Measurements from ENCODE around the gene SLC6A20. TPM values are rescaled to one million over a fixed set of nuclear protein-coding genes. Genes with fewer than 3 reads are reported as not detected.
"Not testable (repeated sequence)": the region's sequence is repeated elsewhere in the genome, so short reads cannot be mapped to it uniquely, and the experiment has no call there.

The SLC6A20 gene
- total and polyA plus RNA-seq, 7 experiments from 2014 or later: not detected

- intact Hi-C loops (cut with micrococcal nuclease); H3K4me3 Mint-ChIP-seq; H3K9me3 ChIP-seq (ENCODE audit: control insufficient read depth in 2 of 3, low read length in 3 of 3); CTCF ChIA-PET; H3K9me3 Mint-ChIP-seq; H3K4me1 Mint-ChIP-seq; DNase-seq; H3K27me3 ChIP-seq (ENCODE audit: control insufficient read depth in 2 of 2, insufficient read depth in 2 of 2, low read length in 2 of 2); H3K4me1 ChIP-seq (ENCODE audit: control insufficient read depth in 2 of 2, insufficient read depth in 2 of 2, low read length in 2 of 2); H3K27me3 Mint-ChIP-seq; H3K4me3 ChIP-seq (ENCODE audit: low read length); H3K27ac ChIP-seq (ENCODE audit: low read depth, low read length); ATAC-seq; POLR2A ChIA-PET: not testable (repeated sequence)
- Mint-ChIP-seq H3K36me3 (peaks cover 4 to 20% (median 5%) of the 10 kb centered on the region in 5 donors), H3K27ac (peak overlapping the region in 5 of 9 donors; percentile 25 to 54 (median 33))
- H3K36me3 ChIP-seq (ENCODE audit: control insufficient read depth in 2 of 3, insufficient read depth in 3 of 3, low read length in 3 of 3): peaks cover 0 to 39% (median 6%) of the 10 kb centered on the region in 3 experiments
Measured at GRCh38 chr3:45749036-45749600, 47.2 kb downstream of the SLC6A20 start.

GRCh38 chr3:45748068-45748467 lies 48.3 kb downstream of the SLC6A20 start:
- Histone ChIP-seq H3K4me1 (ENCODE audit: control insufficient read depth in 2 of 2, insufficient read depth in 2 of 2, low read length in 2 of 2) (no peaks in the 10 kb centered on the region), H3K27ac (ENCODE audit: low read depth, low read length) (no peak overlapping the region), H3K9me3 (ENCODE audit: control insufficient read depth in 2 of 3, low read length in 3 of 3) (no peaks in the 10 kb centered on the region), H3K36me3 (ENCODE audit: control insufficient read depth in 2 of 3, insufficient read depth in 3 of 3, low read length in 3 of 3) (peaks cover 0 to 48% (median 13%) of the 10 kb centered on the region in 3 experiments), H3K27me3 (ENCODE audit: control insufficient read depth in 2 of 2, insufficient read depth in 2 of 2, low read length in 2 of 2) (no peaks in the 10 kb centered on the region), H3K4me3 (ENCODE audit: low read length) (no peak overlapping the region)
- Mint-ChIP-seq H3K9me3 (no peaks in the 10 kb centered on the region), H3K36me3 (peaks cover 4 to 15% (median 7%) of the 10 kb centered on the region in 5 donors), H3K27ac (peak overlapping the region in 1 of 9 donors; percentile 63), H3K27me3 (no peaks in the 10 kb centered on the region), H3K4me1 (peaks cover 0 to 7% (median 0%) of the 10 kb centered on the region in 7 donors), H3K4me3 (no peak overlapping the region)
- no peak for DNase-seq
- ChIA-PET POLR2A (no interaction called here), CTCF (no interaction called here)
- no peak for ATAC-seq
- intact Hi-C loops (cut with micrococcal nuclease): no loop called here

DNA sequence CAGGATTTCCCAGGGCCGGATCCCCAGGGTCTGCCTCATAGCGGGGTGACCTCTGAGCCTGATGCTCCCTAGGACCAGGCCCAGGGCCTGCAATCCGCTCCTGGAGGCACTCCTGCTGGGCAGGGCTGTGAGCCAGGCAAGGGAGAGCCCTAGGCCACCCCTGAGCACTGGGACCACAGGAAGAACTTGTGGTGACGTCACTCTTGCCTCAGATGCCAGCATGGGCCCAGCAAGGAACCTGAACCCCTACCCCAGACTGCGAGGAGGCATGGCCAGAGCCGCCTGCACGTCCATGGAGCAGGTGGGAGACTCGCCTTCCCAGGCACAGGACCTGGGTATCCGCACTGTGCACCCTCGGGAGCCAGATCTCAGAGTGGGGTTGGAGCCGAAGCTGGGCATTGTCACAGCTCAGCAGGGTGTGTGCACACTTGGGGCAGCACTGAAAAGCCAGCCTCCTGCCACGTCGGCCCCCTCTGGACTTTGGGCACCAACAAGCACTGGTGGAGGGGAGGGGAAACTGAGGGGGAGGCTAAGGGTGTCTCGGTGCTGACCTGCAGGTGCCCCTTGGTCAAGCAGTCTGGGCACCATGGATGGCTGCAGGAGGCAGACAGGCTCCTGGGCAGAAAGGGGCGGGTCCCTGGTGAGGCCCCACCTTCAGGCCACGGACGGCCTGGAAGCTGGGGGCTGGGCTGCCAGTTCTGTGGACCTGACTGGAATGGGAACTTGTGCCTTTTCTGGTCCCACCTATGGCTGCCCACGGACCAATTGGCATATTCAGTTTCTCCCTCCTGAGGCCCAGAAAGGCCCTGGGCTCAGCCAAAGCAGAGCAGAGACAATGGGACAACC lies 49.3 kb downstream of the SLC6A20 start:
- H3K27ac ChIP-seq (ENCODE audit: low read depth, low read length): no peak overlapping the region
- CTCF ChIA-PET: no interaction called here
- H3K27me3 Mint-ChIP-seq: no peaks in the 10 kb centered on the region
- no peak overlapping the region for H3K4me3 Mint-ChIP-seq
- no peaks in the 10 kb centered on the region for H3K9me3 Mint-ChIP-seq
- H3K4me1 ChIP-seq (ENCODE audit: control insufficient read depth in 2 of 2, insufficient read depth in 2 of 2, low read length in 2 of 2): no peaks in the 10 kb centered on the region
- H3K9me3 ChIP-seq (ENCODE audit: control insufficient read depth in 2 of 3, low read length in 3 of 3): no peaks in the 10 kb centered on the region
- peaks cover 0 to 56% (median 16%) of the 10 kb centered on the region in 3 experiments for H3K36me3 ChIP-seq (ENCODE audit: control insufficient read depth in 2 of 3, insufficient read depth in 3 of 3, low read length in 3 of 3)
- no peak for DNase-seq
- POLR2A ChIA-PET: no interaction called here
- H3K27ac Mint-ChIP-seq: no peak overlapping the region
- ATAC-seq: no peak
- H3K27me3 ChIP-seq (ENCODE audit: control insufficient read depth in 2 of 2, insufficient read depth in 2 of 2, low read length in 2 of 2): no peaks in the 10 kb centered on the region
- intact Hi-C loops (cut with micrococcal nuclease): no loop called here
- H3K4me3 ChIP-seq (ENCODE audit: low read length): no peak overlapping the region
- peaks cover under 1 to 11% (median 5%) of the 10 kb centered on the region in 7 donors for H3K4me1 Mint-ChIP-seq
- peaks cover 4 to 20% (median 10%) of the 10 kb centered on the region in 5 donors for H3K36me3 Mint-ChIP-seq

GRCh38 chr3:45746165-45746776 lies 50.1 kb downstream of the SLC6A20 start:
- POLR2A ChIA-PET: no interaction called here
- no peak for ATAC-seq
- peaks cover 0 to 58% (median 18%) of the 10 kb centered on the region in 3 experiments for H3K36me3 ChIP-seq (ENCODE audit: control insufficient read depth in 2 of 3, insufficient read depth in 3 of 3, low read length in 3 of 3)

DNA sequence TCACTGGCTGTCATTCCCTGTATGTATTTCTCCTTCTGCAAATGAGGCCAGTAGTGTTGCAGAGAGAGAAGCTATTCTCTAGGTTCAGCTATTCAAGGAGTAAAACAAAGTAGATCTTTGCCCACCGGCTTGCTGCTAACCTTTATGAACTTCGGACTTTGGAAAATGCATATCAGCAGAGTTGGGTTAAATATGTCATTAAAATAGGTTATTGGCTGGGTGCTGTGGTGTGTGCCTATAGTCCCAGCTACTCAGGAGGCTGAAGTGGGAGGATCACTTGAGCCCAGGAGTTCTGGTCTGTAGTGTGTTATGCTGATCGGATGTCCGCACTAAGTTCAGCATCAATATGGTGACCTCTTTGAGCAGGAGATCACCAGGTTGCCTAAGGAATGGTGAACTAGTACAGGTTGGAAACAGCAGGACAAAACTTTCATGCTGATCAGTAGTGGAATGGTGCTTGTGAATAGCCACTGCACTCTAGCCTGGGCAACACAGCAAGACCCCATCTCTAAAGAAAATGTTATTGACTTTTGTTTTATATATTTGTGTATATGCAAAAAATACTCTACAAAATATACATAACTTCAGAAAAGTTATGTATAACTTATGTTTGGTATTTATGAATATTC lies 53.8 kb downstream of the SLC6A20 start:
- ATAC-seq: no peak
- H3K4me3 Mint-ChIP-seq: no peak overlapping the region
- CTCF ChIA-PET: interaction anchor here (1.2 kb wide), 1 partner anchor 83 kb away, joined by 3 read pairs; no protein-coding TSS in a partner anchor

More at GRCh38 chr3:45746165-45746776, 50.1 kb downstream of the SLC6A20 start:
- no peak for DNase-seq
- H3K4me1 ChIP-seq (ENCODE audit: control insufficient read depth in 2 of 2, insufficient read depth in 2 of 2, low read length in 2 of 2): peaks cover 2 to 7% of the 10 kb centered on the region in 2 donors
- CTCF ChIA-PET: no interaction called here
- no peaks in the 10 kb centered on the region for H3K9me3 ChIP-seq (ENCODE audit: control insufficient read depth in 2 of 3, low read length in 3 of 3)
- H3K4me1 Mint-ChIP-seq: peaks cover 7 to 19% (median 12%) of the 10 kb centered on the region in 7 donors
- peaks cover 6 to 25% (median 9%) of the 10 kb centered on the region in 5 donors for H3K36me3 Mint-ChIP-seq
- no peaks in the 10 kb centered on the region for H3K27me3 Mint-ChIP-seq
- H3K27ac ChIP-seq (ENCODE audit: low read depth, low read length): no peak overlapping the region
- H3K27ac Mint-ChIP-seq: peak overlapping the region in 1 of 9 donors; percentile 71
- no peak overlapping the region for H3K4me3 Mint-ChIP-seq
- intact Hi-C loops (cut with micrococcal nuclease): no loop called here
- H3K9me3 Mint-ChIP-seq: no peaks in the 10 kb centered on the region
- H3K4me3 ChIP-seq (ENCODE audit: low read length): no peak overlapping the region
- H3K27me3 ChIP-seq (ENCODE audit: control insufficient read depth in 2 of 2, insufficient read depth in 2 of 2, low read length in 2 of 2): no peaks in the 10 kb centered on the region

GRCh38 chr3:45741742-45742460 lies 54.4 kb downstream of the SLC6A20 start:
- ChIA-PET CTCF (interaction anchor here (1.2 kb wide), 1 partner anchor 82 kb away, joined by 3 read pairs; no protein-coding TSS in a partner anchor), POLR2A (no interaction called here)
- H3K36me3 ChIP-seq (ENCODE audit: control insufficient read depth in 2 of 3, insufficient read depth in 3 of 3, low read length in 3 of 3): peaks cover 0 to 79% (median 43%) of the 10 kb centered on the region in 3 experiments
- peaks cover 17 to 41% (median 33%) of the 10 kb centered on the region in 7 donors for H3K4me1 Mint-ChIP-seq
- ATAC-seq (peak; percentile 29), DNase-seq (no peak)
- H3K9me3 ChIP-seq (ENCODE audit: control insufficient read depth in 2 of 3, low read length in 3 of 3): no peaks in the 10 kb centered on the region
- peaks cover 5 to 8% of the 10 kb centered on the region in 2 donors for H3K4me1 ChIP-seq (ENCODE audit: control insufficient read depth in 2 of 2, insufficient read depth in 2 of 2, low read length in 2 of 2)
- intact Hi-C loops (cut with micrococcal nuclease): no loop called here
- H3K27ac ChIP-seq (ENCODE audit: low read depth, low read length): peak overlapping the region; percentile 53
- H3K27ac Mint-ChIP-seq: peak overlapping the region in 8 of 9 donors; percentile 38 to 90 (median 70)
- peaks cover 18 to 55% (median 31%) of the 10 kb centered on the region in 5 donors for H3K36me3 Mint-ChIP-seq
- H3K27me3 Mint-ChIP-seq: no peaks in the 10 kb centered on the region
- H3K9me3 Mint-ChIP-seq: no peaks in the 10 kb centered on the region
- H3K4me3 Mint-ChIP-seq: peak overlapping the region in 3 of 10 donors; percentile 41 to 62 (median 44)
- no peak overlapping the region for H3K4me3 ChIP-seq (ENCODE audit: low read length)
- no peaks in the 10 kb centered on the region for H3K27me3 ChIP-seq (ENCODE audit: control insufficient read depth in 2 of 2, insufficient read depth in 2 of 2, low read length in 2 of 2)

More for the DNA sequence above, 53.8 kb downstream of the SLC6A20 start:
- peak overlapping the region; percentile 53 for H3K27ac ChIP-seq (ENCODE audit: low read depth, low read length)
- no peak overlapping the region for H3K4me3 ChIP-seq (ENCODE audit: low read length)
- H3K4me1 Mint-ChIP-seq: peaks cover 17 to 41% (median 32%) of the 10 kb centered on the region in 7 donors
- H3K27me3 ChIP-seq (ENCODE audit: control insufficient read depth in 2 of 2, insufficient read depth in 2 of 2, low read length in 2 of 2): no peaks in the 10 kb centered on the region
- no peaks in the 10 kb centered on the region for H3K9me3 Mint-ChIP-seq
- intact Hi-C loops (cut with micrococcal nuclease): no loop called here
- H3K4me1 ChIP-seq (ENCODE audit: control insufficient read depth in 2 of 2, insufficient read depth in 2 of 2, low read length in 2 of 2): peaks cover 5 to 8% of the 10 kb centered on the region in 2 donors
- POLR2A ChIA-PET: no interaction called here
- peaks cover 0 to 78% (median 38%) of the 10 kb centered on the region in 3 experiments for H3K36me3 ChIP-seq (ENCODE audit: control insufficient read depth in 2 of 3, insufficient read depth in 3 of 3, low read length in 3 of 3)
- no peaks in the 10 kb centered on the region for H3K9me3 ChIP-seq (ENCODE audit: control insufficient read depth in 2 of 3, low read length in 3 of 3)
- H3K27me3 Mint-ChIP-seq: no peaks in the 10 kb centered on the region
- peak overlapping the region in 8 of 9 donors; percentile 18 to 90 (median 70) for H3K27ac Mint-ChIP-seq
- peaks cover 11 to 51% (median 26%) of the 10 kb centered on the region in 5 donors for H3K36me3 Mint-ChIP-seq
- DNase-seq: no peak
